K562 (cell line): ENCODE measurements around the gene DOCK4. TPM values are rescaled to one million over a fixed set of nuclear protein-coding genes. Genes with fewer than 3 reads are reported as not detected.

ENCODE experiments used
- CBFB ChIP-seq: sonication (generic); formaldehyde crosslinking; IDR thresholded peaks from 2 replicates; pipeline ENCODE4 v1.4.0; 2020; ENCODE audit warnings: mild to moderate bottlenecking, missing genetic modification reagents
- DDX20 ChIP-seq: fragments of 450-650 bp; IDR thresholded peaks from 2 replicates; pipeline ENCODE4 v1.6.1; 2016; ENCODE audit warnings: missing genetic modification characterization, low read depth, mild to moderate bottlenecking, missing compliant biosample characterization, moderate library complexity
- E2F4 ChIP-seq: sonication (generic); formaldehyde crosslinking; IDR thresholded peaks from 2 replicates; pipeline ENCODE4 v1.8.0; 2022; ENCODE audit warnings: mild to moderate bottlenecking, low read depth, missing genetic modification reagents
- FOXJ3 ChIP-seq: sonication (generic); formaldehyde crosslinking; IDR thresholded peaks from 2 replicates; pipeline ENCODE4 v1.4.0; 2020; ENCODE audit warnings: mild to moderate bottlenecking, missing genetic modification reagents
- KLF6 ChIP-seq: fragments of 250-450 bp; sonication (Bioruptor Pico); IDR thresholded peaks from 2 replicates; pipeline ENCODE4 v1.4.0; 2020; ENCODE audit warnings: mild to moderate bottlenecking, moderate library complexity, borderline replicate concordance
- MYNN ChIP-seq, 2 experiments: sonication (generic); formaldehyde crosslinking in 1 of 2; IDR thresholded peaks; 2 replicates each; pipeline versions ENCODE4 v1.5.0 to v1.6.1; 2016 to 2020; ENCODE audit warnings: antibody characterized with exemption in 1 of 2, missing genetic modification reagents in 1 of 2
- NCOA4 ChIP-seq: fragments of 450-650 bp; IDR thresholded peaks from 2 replicates; pipeline ENCODE4 v1.6.1; 2018; ENCODE audit warnings: mild to moderate bottlenecking; ENCODE audit not compliant: partially characterized antibody
- NCOR1 ChIP-seq: fragments of 450-650 bp; IDR thresholded peaks from 2 replicates; pipeline ENCODE4 v1.6.1; 2016; ENCODE audit warnings: mild to moderate bottlenecking, moderate library complexity
- NFE2 ChIP-seq: IDR thresholded peaks from 2 replicates; pipeline ENCODE4 v1.6.1; 2014; ENCODE audit warnings: antibody characterized with exemption, low read depth
- NFIX ChIP-seq: fragments of 250-450 bp; sonication (Bioruptor Pico); IDR thresholded peaks from 2 replicates; pipeline ENCODE4 v1.4.0; 2020; ENCODE audit warnings: low read depth, mild to moderate bottlenecking, moderate library complexity
- PCBP1 ChIP-seq: fragments of 200-400 bp; formaldehyde crosslinking; IDR thresholded peaks from 2 replicates; pipeline ENCODE4 v1.6.1; 2018; ENCODE audit warnings: mild to moderate bottlenecking, low read depth, low read length; ENCODE audit not compliant: poor library complexity, severe bottlenecking
- RAD21 ChIP-seq, 2 experiments: fragments of 250-450 bp in 1 of 2; fragments of 450-650 bp in 1 of 2; sonication (Bioruptor Pico) in 1 of 2; formaldehyde crosslinking in 1 of 2; IDR thresholded peaks in 1 of 2; conservative IDR thresholded peaks in 1 of 2; 2 replicates each; pipeline versions ENCODE4 v1.4.0 to v1.8.0; 2020 to 2022; ENCODE audit warnings: mild to moderate bottlenecking in 2 of 2, moderate library complexity in 1 of 2
- SAFB2 ChIP-seq: fragments of 200-400 bp; formaldehyde crosslinking; IDR thresholded peaks from 2 replicates; pipeline ENCODE4 v1.6.1; 2018; ENCODE audit warnings: borderline replicate concordance, low read length, low read depth, moderate library complexity; ENCODE audit not compliant: severe bottlenecking
- SMAD4 ChIP-seq: fragments of 250-450 bp; sonication (Bioruptor Pico); conservative IDR thresholded peaks from 2 replicates; pipeline ENCODE4 v1.8.0; 2021; ENCODE audit warnings: inconsistent platforms, mild to moderate bottlenecking, moderate library complexity
- TEAD2 ChIP-seq: fragments of 450-650 bp; IDR thresholded peaks from 2 replicates; pipeline ENCODE4 v1.6.1; 2016; ENCODE audit warnings: missing genetic modification characterization, control low read depth, missing compliant biosample characterization
- ZNF318 ChIP-seq, 2 experiments: fragments of 450-650 bp; IDR thresholded peaks; 2 replicates each; pipeline ENCODE4 v1.6.1; 2016; ENCODE audit warnings: mild to moderate bottlenecking in 2 of 2, borderline replicate concordance in 1 of 2, low read depth in 1 of 2, moderate library complexity in 1 of 2
- ZNF41 ChIP-seq: fragments of 250-450 bp; sonication (Bioruptor Pico); conservative IDR thresholded peaks from 2 replicates; pipeline ENCODE4 v1.4.0; 2020; ENCODE audit warnings: mild to moderate bottlenecking
- ZNF436 ChIP-seq: fragments of 250-450, 450-650 bp; sonication (Bioruptor Pico); formaldehyde crosslinking; IDR thresholded peaks from 2 replicates; pipeline ENCODE4 v1.7.0; 2020; ENCODE audit warnings: mild to moderate bottlenecking
- ZNF766 ChIP-seq: fragments of 200-800 bp; sonication (Bioruptor generic); conservative IDR thresholded peaks from 2 replicates; pipeline ENCODE4 v1.6.1; 2016; ENCODE audit warnings: missing genetic modification characterization, missing compliant biosample characterization
- polyA plus RNA-seq, 8 experiments: library from polyadenylated mRNA; depleted of rRNA in 4 of 8; stranded (reverse) in 5 of 8; unstranded in 3 of 8; fragments of >200 nt; fragmentation: Nextera tagmentation in 2 of 8; fragmentation: Illumina TruSeq in 1 of 8; extraction: Ambion mirVana in 2 of 8; extraction: Trizol in 1 of 8; gene quantifications; 2 replicates each; pipeline versions ENCODE4 v1.2.1 to v1.2.3, GENCODE V29; 2011 to 2014; ENCODE audit warnings: inconsistent platforms in 1 of 8, missing spikeins in 1 of 8
- total RNA-seq, 7 experiments: library from RNA; depleted of rRNA in 6 of 7; stranded (reverse); fragments of >200 nt in 6 of 7; fragmentation: Illumina TruSeq in 2 of 7; extraction: Trizol in 2 of 7; gene quantifications; 2 replicates each; pipeline versions ENCODE4 v1.2.1 to v1.2.3, GENCODE V29; 2011 to 2021; ENCODE audit warnings: low replicate concordance in 1 of 7

The DOCK4 gene
- total and polyA plus RNA-seq, 9 of the 15 experiments (the other 6 are each of a cell fraction or from before 2014, with no cell fraction given), result 0.42 to 5.7 (median 2.3) TPM

GRCh38 chr7:112206238-112206990, at the start of gene DOCK4, which contains the start of gene ZNF277 (continued):
- TF ChIP-seq KLF6 (CRISPR knock-in tag) (no peak), ZNF41 (CRISPR knock-in tag) (no peak), SMAD4 (CRISPR knock-in tag) (no peak), DDX20 (tag) (no peak), ZNF318 (IDR thresholded peaks at IDR 0.05; ENCODE audit: borderline replicate concordance in 1 of 2, low read depth in 1 of 2) (no peak), ZNF766 (CRISPR knock-in tag) (0 out of 2 replicates have a peak, but pooled peaks have one; percentile 16), NCOA4 (no peak), NFE2 (no peak), TEAD2 (tag) (no peak), E2F4 (CRISPR knock-in tag) (no peak), FOXJ3 (no peak), NCOR1 (no peak), ZNF436 (CRISPR knock-in tag) (no peak), SAFB2 (no peak), PCBP1 (no peak), RAD21 (CRISPR knock-in tag; conservative IDR thresholded peaks at IDR 0.05 in 1 of 2, IDR thresholded peaks at IDR 0.05 in 1 of 2) (no peak), NFIX (CRISPR knock-in tag) (no peak), MYNN (IDR thresholded peaks at IDR 0.05) (no peak), MYNN (CRISPR knock-in tag; IDR thresholded peaks at IDR 0.05) (no peak), CBFB (CRISPR knock-in tag) (no peak)
